ENCODE results near the gene MAML2. TPM values are rescaled to one million over a fixed set of nuclear protein-coding genes. Genes with fewer than 3 reads are reported as not detected.
A peak's percentile ranks its signal among the peaks of the same experiment; 100 is the strongest.

MAML2 gene
- total RNA-seq, 1 experiment from 2014 or later = 22.7 TPM

- peaks cover 42% of the 10 kb centered on the region for H3K4me1 Mint-ChIP-seq (ENCODE audit: low read depth, unreplicated experiment)
- H3K36me3 Mint-ChIP-seq (ENCODE audit: insufficient read depth, unreplicated experiment) = peaks cover 49% of the 10 kb centered on the region
- CTCF ChIA-PET = interaction anchor here (0.7 to 1.6 kb wide), 5 partner anchors 15 to 491 kb away, joined by 3 to 6 read pairs (median 3); no protein-coding TSS in a partner anchor
- H3K27me3 Mint-ChIP-seq (ENCODE audit: unreplicated experiment) = no peaks in the 10 kb centered on the region
- peak overlapping the region; percentile 95 for H3K4me3 Mint-ChIP-seq (ENCODE audit: low read depth, unreplicated experiment)
- TF ChIP-seq, protein P1, sequence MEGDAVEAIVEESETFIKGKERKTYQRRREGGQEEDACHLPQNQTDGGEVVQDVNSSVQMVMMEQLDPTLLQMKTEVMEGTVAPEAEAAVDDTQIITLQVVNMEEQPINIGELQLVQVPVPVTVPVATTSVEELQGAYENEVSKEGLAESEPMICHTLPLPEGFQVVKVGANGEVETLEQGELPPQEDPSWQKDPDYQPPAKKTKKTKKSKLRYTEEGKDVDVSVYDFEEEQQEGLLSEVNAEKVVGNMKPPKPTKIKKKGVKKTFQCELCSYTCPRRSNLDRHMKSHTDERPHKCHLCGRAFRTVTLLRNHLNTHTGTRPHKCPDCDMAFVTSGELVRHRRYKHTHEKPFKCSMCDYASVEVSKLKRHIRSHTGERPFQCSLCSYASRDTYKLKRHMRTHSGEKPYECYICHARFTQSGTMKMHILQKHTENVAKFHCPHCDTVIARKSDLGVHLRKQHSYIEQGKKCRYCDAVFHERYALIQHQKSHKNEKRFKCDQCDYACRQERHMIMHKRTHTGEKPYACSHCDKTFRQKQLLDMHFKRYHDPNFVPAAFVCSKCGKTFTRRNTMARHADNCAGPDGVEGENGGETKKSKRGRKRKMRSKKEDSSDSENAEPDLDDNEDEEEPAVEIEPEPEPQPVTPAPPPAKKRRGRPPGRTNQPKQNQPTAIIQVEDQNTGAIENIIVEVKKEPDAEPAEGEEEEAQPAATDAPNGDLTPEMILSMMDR (IDR thresholded peaks at IDR 0.05; ENCODE audit: unreplicated experiment) = no peak
- no TSS peak for BruUV-seq (replicated peaks)
- H3K9me3 Mint-ChIP-seq (ENCODE audit: low read depth, unreplicated experiment) = no peaks in the 10 kb centered on the region
- H3K27ac Mint-ChIP-seq (ENCODE audit: unreplicated experiment) = peak overlapping the region; percentile 97
- DNase-seq = peak; percentile 29
- intact Hi-C loops (cut with micrococcal nuclease; ENCODE audit: unreplicated experiment) = loop anchor here (2.0 to 5.0 kb wide), 6 partner anchors 33 to 328 kb away; no protein-coding TSS in a partner anchor
Observed at GRCh38 chr11:96339706-96340554, 3.1 kb downstream of the MAML2 start.

DNA sequence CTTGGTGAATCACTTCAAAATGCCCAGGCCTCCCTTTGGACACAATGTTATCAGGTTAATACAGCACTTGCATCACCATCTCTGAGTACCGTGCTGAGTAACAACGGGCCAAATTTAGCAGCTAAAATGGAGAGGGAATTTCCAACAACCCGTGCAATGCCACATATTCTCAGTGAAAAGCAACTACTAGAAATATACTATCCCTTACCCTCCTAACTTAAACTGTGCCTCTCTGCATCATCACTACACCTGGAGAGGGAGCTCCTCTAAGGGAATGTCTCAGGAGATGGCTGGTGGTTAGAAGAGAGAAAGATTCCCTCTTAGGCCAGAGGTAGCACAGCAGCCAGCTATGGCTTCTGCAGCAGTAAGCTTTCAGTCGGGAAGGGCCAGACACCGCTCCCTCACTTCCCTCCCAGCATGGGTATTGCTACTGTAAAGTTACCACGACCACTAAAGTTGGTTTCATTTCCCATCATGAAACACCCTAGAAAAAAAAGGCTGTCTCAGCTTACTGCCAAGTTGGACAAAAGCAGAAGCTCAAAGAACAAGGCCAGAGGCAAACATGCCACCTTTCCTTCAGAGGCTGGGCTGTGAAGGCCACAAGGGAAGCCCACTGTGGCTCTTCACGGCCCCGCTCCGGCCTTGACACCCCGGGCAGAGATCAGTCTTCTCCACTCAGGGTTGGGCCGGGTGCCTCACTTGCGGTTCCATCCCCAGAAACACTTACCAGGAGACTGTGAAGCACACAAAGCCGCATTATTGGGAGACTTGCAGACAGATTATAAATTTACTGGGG is 3.9 kb downstream of the MAML2 start:
- no peaks in the 10 kb centered on the region for H3K27me3 Mint-ChIP-seq (ENCODE audit: unreplicated experiment)
- TF ChIP-seq, protein P1 (IDR thresholded peaks at IDR 0.05; ENCODE audit: unreplicated experiment) = no peak

DNA sequence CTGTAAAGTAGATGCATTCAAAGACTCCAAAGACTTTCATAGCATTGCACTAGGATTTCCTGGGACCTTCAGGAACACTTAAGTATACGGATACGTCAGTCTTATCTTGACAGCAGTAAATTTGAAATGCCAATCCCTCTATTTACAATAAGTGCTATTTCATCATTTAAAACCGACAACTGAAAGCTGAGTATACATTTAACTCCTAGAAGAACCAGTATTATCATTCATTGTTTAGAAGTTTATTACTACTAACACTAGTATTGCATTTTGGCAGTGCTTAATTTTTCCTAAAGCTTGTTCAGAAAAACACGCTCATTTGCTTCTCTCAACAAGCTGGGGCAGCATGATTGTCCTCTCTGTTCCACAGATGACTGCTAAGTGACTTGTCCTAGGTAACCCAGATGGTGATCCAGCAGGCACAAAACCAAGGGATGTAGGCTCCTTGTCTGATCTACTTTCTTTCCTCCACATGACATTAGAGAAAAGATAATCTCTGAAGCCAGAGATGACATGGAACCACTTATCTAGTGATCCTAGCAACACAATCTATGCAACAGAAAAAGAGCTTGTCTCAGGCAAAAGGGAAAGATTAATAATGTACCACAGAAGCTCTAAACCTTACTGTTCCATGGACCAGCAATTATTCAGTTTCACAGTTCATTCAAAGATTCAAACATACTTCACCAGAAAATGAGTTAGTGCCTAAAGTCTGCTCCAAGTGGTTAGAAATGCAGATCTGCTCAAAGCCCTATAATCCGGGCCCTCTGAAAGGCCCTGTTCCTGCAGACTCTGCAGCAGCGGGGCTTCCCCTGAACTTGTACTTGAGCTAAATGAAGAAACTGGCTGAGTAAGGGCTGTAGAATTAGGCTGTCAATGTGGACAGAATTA is 5.2 kb downstream of the MAML2 start:
- Mint-ChIP-seq H3K36me3 (ENCODE audit: insufficient read depth, unreplicated experiment) (peaks cover 41% of the 10 kb centered on the region), H3K27ac (ENCODE audit: unreplicated experiment) (peak overlapping the region; percentile 70), H3K27me3 (ENCODE audit: unreplicated experiment) (no peaks in the 10 kb centered on the region), H3K9me3 (ENCODE audit: low read depth, unreplicated experiment) (no peaks in the 10 kb centered on the region), H3K4me3 (ENCODE audit: low read depth, unreplicated experiment) (peak overlapping the region; percentile 95), H3K4me1 (ENCODE audit: low read depth, unreplicated experiment) (peaks cover 39% of the 10 kb centered on the region)
- intact Hi-C loops (cut with micrococcal nuclease; ENCODE audit: unreplicated experiment) = no loop called here
- no peak for DNase-seq
- CTCF ChIA-PET = interaction anchor here (0.5 to 1.6 kb wide), 5 partner anchors 11 to 225 kb away, joined by 3 to 6 read pairs (median 4); no protein-coding TSS in a partner anchor
- BruUV-seq (replicated peaks) = no TSS peak
- TF ChIP-seq, protein P1 (IDR thresholded peaks at IDR 0.05; ENCODE audit: unreplicated experiment) = no peak

More for the DNA sequence above, 3.9 kb downstream of the MAML2 start:
- intact Hi-C loops (cut with micrococcal nuclease; ENCODE audit: unreplicated experiment) = no loop called here
- no TSS peak for BruUV-seq (replicated peaks)
- peaks cover 49% of the 10 kb centered on the region for H3K36me3 Mint-ChIP-seq (ENCODE audit: insufficient read depth, unreplicated experiment)
- peaks cover 42% of the 10 kb centered on the region for H3K4me1 Mint-ChIP-seq (ENCODE audit: low read depth, unreplicated experiment)
- peak overlapping the region; percentile 70 for H3K27ac Mint-ChIP-seq (ENCODE audit: unreplicated experiment)
- peak overlapping the region; percentile 95 for H3K4me3 Mint-ChIP-seq (ENCODE audit: low read depth, unreplicated experiment)
- CTCF ChIA-PET = interaction anchor here (1.0 to 1.6 kb wide), 4 partner anchors 28 to 490 kb away, joined by 3 to 6 read pairs (median 4); no protein-coding TSS in a partner anchor
- no peak for DNase-seq
- H3K9me3 Mint-ChIP-seq (ENCODE audit: low read depth, unreplicated experiment) = no peaks in the 10 kb centered on the region

DNA sequence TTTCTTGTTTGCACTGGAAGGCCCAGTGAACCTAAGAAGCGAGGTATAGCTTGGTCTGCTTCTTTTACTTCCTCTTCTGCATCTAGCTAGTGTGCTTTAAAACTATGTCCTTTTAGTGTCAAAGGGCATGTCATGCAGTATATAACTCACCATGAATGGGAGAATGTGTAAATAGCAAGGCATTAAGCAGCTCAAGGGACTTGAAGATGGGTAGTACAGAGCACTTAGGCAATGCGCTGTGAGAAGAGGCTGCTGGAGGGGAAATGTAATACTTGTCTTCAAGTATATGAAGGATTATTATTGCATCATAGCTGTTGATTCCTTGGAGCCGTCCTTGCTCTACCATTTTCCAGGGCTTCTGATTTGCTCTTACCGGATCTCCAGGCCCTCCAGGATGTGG is 7.6 kb downstream of the MAML2 start:
- TF ChIP-seq, protein P1 (IDR thresholded peaks at IDR 0.05; ENCODE audit: unreplicated experiment) = no peak
- H3K9me3 Mint-ChIP-seq (ENCODE audit: low read depth, unreplicated experiment) = no peaks in the 10 kb centered on the region
- peaks cover 49% of the 10 kb centered on the region for H3K4me1 Mint-ChIP-seq (ENCODE audit: low read depth, unreplicated experiment)
- no TSS peak for BruUV-seq (replicated peaks)
- CTCF ChIA-PET = no interaction called here
- H3K27ac Mint-ChIP-seq (ENCODE audit: unreplicated experiment) = peak overlapping the region; percentile 33
- DNase-seq = no peak
- intact Hi-C loops (cut with micrococcal nuclease; ENCODE audit: unreplicated experiment) = no loop called here
- H3K4me3 Mint-ChIP-seq (ENCODE audit: low read depth, unreplicated experiment) = no peak overlapping the region
- H3K36me3 Mint-ChIP-seq (ENCODE audit: insufficient read depth, unreplicated experiment) = peaks cover 17% of the 10 kb centered on the region
- no peaks in the 10 kb centered on the region for H3K27me3 Mint-ChIP-seq (ENCODE audit: unreplicated experiment)

Data from Calu3 (cell line).